ENCODE measurements around the gene EEIG1.

DNA sequence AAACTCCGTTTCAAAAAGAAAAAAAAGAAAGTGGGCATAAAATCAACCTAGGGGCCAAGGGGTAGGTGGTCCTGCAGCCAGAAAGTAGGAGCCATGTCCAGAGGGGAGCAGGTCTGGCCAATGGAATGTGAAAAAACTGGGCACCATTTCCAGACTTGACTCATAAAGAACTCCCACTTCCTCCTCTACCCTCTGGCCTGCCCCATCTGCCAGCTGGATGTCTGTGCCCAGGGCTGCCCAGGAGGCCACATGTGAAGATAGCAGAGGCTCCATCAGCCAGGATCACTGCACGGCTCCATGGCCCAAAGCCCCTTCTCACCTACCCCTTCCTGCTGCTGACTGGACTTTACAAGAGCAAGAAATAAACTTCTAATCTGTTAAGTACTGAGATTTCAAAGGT, 42.1 kb upstream of the EEIG1 start:
- TF ChIP-seq POLR2A (IDR thresholded peaks at IDR 0.05; ENCODE audit: low read length) (no peak), GATA1 (IDR thresholded peaks at IDR 0.05; ENCODE audit: low read depth, low read length) (no peak)

Measured in erythroblast (primary cell).